SK-N-SH treated with all-trans-retinoic acid at 6 μM for 48 hours (cell line): Measurements from ENCODE around the gene RABEPK.

Experiments
- ESRRG ChIP-seq: fragments of 250-450 bp; sonication (Bioruptor Pico); IDR thresholded peaks from 2 replicates; pipeline ENCODE4 v1.6.1; 2021; ENCODE audit warnings: mild to moderate bottlenecking
- ISL1 ChIP-seq: fragments of 250-450 bp; sonication (Bioruptor Pico); IDR thresholded peaks from 2 replicates; pipeline ENCODE4 v2.1.2; 2022; ENCODE audit warnings: mild to moderate bottlenecking, moderate library complexity
- RARB ChIP-seq: fragments of 250-450 bp; sonication (Bioruptor Pico); IDR thresholded peaks from 2 replicates; pipeline ENCODE4 v1.8.0; 2021; ENCODE audit warnings: mild to moderate bottlenecking, moderate library complexity
- ZC3H10 ChIP-seq: fragments of 250-450 bp; sonication (Bioruptor Pico); IDR thresholded peaks from 2 replicates; pipeline ENCODE4 v1.5.1; 2021; ENCODE audit warnings: mild to moderate bottlenecking, moderate library complexity
- ZFP30 ChIP-seq: fragments of 450-650 bp; formaldehyde crosslinking; IDR thresholded peaks from 2 replicates; pipeline ENCODE4 v1.5.0; 2022; ENCODE audit warnings: mild to moderate bottlenecking, moderate library complexity

GRCh38 chr9:125258160-125258785, 57.9 kb downstream of the RABEPK start:
- TF ChIP-seq ESRRG (CRISPR knock-in tag) (no peak), ZFP30 (CRISPR knock-in tag) (no peak), RARB (CRISPR knock-in tag) (no peak), ISL1 (CRISPR knock-in tag) (no peak), ZC3H10 (CRISPR knock-in tag) (no peak)
